Endothelial cell of umbilical vein (primary cell): Measurements from ENCODE around the gene PARD3B. TPM values are rescaled to one million over a fixed set of nuclear protein-coding genes. Genes with fewer than 3 reads are reported as not detected.

Source experiments
- BruUV-seq: library from RNA; stranded (reverse); fragments of 400-500 nt; replicated peaks from 2 replicates; lab custom pipeline; 2021; lab: Mats Ljungman, UMichigan
- CTCF ChIA-PET: fragments of 300-600, 350-600 bp; sonication (Branson Sonifier 250); formaldehyde crosslinking; loops from one replicate; lab custom pipeline; 2021; ENCODE audit warnings: antibody characterized with exemption, inconsistent platforms; lab: Charles Lee
- POLR2A ChIA-PET: fragments of 300-600, 350-600 bp; sonication (Branson Sonifier 250); formaldehyde crosslinking; loops from one replicate; lab custom pipeline; 2021; ENCODE audit warnings: antibody characterized with exemption, inconsistent platforms; lab: Charles Lee
- DNase-seq: peaks from one replicate; pipeline ENCODE4 v3.0.0-alpha.2; 2011; ENCODE audit warnings: low read depth, low spot score
- FAIRE-seq: peaks from 2 replicates; lab custom pipeline; 2011; peaks lifted over from hg19 to GRCh38; lab: Jason Lieb, UNC
- H2AFZ ChIP-seq: 2 replicates; pipeline ENCODE4 v1.6.0; 2012; ENCODE audit warnings: low read depth, low read length, control low read depth, inconsistent platforms
- H3K27ac ChIP-seq: 2 replicates; pipeline ENCODE4 v1.5.1; 2011; ENCODE audit warnings: low read depth, mild to moderate bottlenecking, control low read depth, low read length, moderate library complexity; ENCODE audit not compliant: insufficient read depth
- H3K27me3 ChIP-seq, 2 experiments: 2 replicates each; pipeline versions ENCODE4 v1.6.0 to v1.6.1; 2011; ENCODE audit warnings: low read length in 2 of 2, mixed read lengths in 1 of 2; ENCODE audit not compliant: control insufficient read depth in 2 of 2, insufficient read depth in 2 of 2
- H3K36me3 ChIP-seq, 2 experiments: 2 replicates in 1 of 2; 3 replicates in 1 of 2; pipeline ENCODE4 v1.5.1; 2011; ENCODE audit warnings: low read length in 2 of 2, mild to moderate bottlenecking in 1 of 2, moderate library complexity in 1 of 2; ENCODE audit not compliant: control insufficient read depth in 2 of 2, insufficient read depth in 2 of 2; ENCODE audit errors: extremely low read depth in 1 of 2
- H3K4me1 ChIP-seq: 3 replicates; pipeline ENCODE4 v1.5.1; 2011; ENCODE audit warnings: mild to moderate bottlenecking, low read length; ENCODE audit not compliant: control insufficient read depth, insufficient read depth; ENCODE audit errors: extremely low read depth
- H3K4me2 ChIP-seq: 2 replicates; pipeline ENCODE4 v1.6.1; 2011; ENCODE audit warnings: low read length, control low read depth, mixed read lengths; ENCODE audit not compliant: insufficient read depth
- H3K4me3 ChIP-seq, 3 experiments: fragments of 200-600 bp in 1 of 3; sonication (generic), shearing (Covaris generic) in 1 of 3; replicated peaks in 1 of 3; 2 replicates each; pipeline ENCODE4 v1.5.1; 2011 to 2016; ENCODE audit warnings: control low read depth in 3 of 3, low read length in 3 of 3, mild to moderate bottlenecking in 2 of 3, inconsistent platforms in 1 of 3, low read depth in 1 of 3, moderate library complexity in 1 of 3; ENCODE audit not compliant: insufficient read depth in 1 of 3
- H3K79me2 ChIP-seq: 2 replicates; pipeline ENCODE4 v1.6.0; 2012; ENCODE audit warnings: low read length, inconsistent platforms; ENCODE audit not compliant: control insufficient read depth, insufficient read depth
- H3K9ac ChIP-seq: replicated peaks from 2 replicates; pipeline ENCODE3; 2011; ENCODE audit warnings: low read length, control low read depth; ENCODE audit not compliant: insufficient read depth; ENCODE audit errors: extremely low read depth
- H3K9me1 ChIP-seq: replicated peaks from 3 replicates; pipeline ENCODE4 v1.6.0; 2011; ENCODE audit warnings: mild to moderate bottlenecking, low read length; ENCODE audit not compliant: control insufficient read depth, insufficient read depth; ENCODE audit errors: extremely low read depth
- H3K9me3 ChIP-seq: replicated peaks from 2 replicates; pipeline ENCODE4 v1.5.1; 2012; ENCODE audit warnings: low read length, inconsistent platforms; ENCODE audit not compliant: control insufficient read depth, insufficient read depth
- H4K20me1 ChIP-seq: replicated peaks from 2 replicates; pipeline ENCODE3; 2011; ENCODE audit warnings: mild to moderate bottlenecking, low read length; ENCODE audit not compliant: control insufficient read depth, insufficient read depth; ENCODE audit errors: extremely low read depth
- EZH2 ChIP-seq: IDR thresholded peaks from 2 replicates; pipeline ENCODE4 v1.6.1; 2012; ENCODE audit warnings: borderline replicate concordance, low read depth, mild to moderate bottlenecking, moderate library complexity, low read length, inconsistent platforms; ENCODE audit not compliant: severe bottlenecking
- FOS ChIP-seq: IDR thresholded peaks from 2 replicates; pipeline ENCODE4 v1.6.1; 2011; ENCODE audit warnings: mild to moderate bottlenecking, low read length, moderate library complexity, borderline replicate concordance; ENCODE audit not compliant: insufficient read depth
- GATA2 ChIP-seq: IDR thresholded peaks from 2 replicates; pipeline ENCODE4 v1.7.0; 2011; ENCODE audit warnings: low read depth, mild to moderate bottlenecking, moderate library complexity, mixed read lengths, low read length; ENCODE audit not compliant: insufficient read length, insufficient read depth
- JUN ChIP-seq: IDR thresholded peaks from 2 replicates; pipeline ENCODE4 v1.6.1; 2011; ENCODE audit warnings: borderline replicate concordance, low read depth; ENCODE audit not compliant: insufficient read length, insufficient read depth
- MAX ChIP-seq: IDR thresholded peaks from 2 replicates; pipeline ENCODE4 v1.6.1; 2011; ENCODE audit not compliant: insufficient read depth, insufficient read length
- MYC ChIP-seq: IDR thresholded peaks from one replicate; pipeline ENCODE4 v1.6.1; 2011; ENCODE audit warnings: mild to moderate bottlenecking, low read depth, low read length
- POLR2A ChIP-seq: IDR thresholded peaks from 2 replicates; pipeline ENCODE4 v1.6.1; 2012; ENCODE audit warnings: low read depth, mild to moderate bottlenecking, control low read depth, low read length
- POLR2AphosphoS5 ChIP-seq: IDR thresholded peaks from 2 replicates; pipeline ENCODE4 v1.6.1; 2012; ENCODE audit warnings: low read depth, mild to moderate bottlenecking, control low read depth, low read length, moderate library complexity; ENCODE audit not compliant: insufficient read depth
- dilution Hi-C: fragments of 300-500 bp; cut with MboI; formaldehyde crosslinking; loops from one replicate; pipeline ENCODE4 v1.15.0; 2019; ENCODE audit warnings: low sequenced_read_pairs; ENCODE audit not compliant: extremely low pct_ligation_motif_present
- intact Hi-C: fragments of 100-400 bp; cut with micrococcal nuclease; formaldehyde crosslinking; loops from one replicate; pipeline ENCODE4 v1.10.0; 2022
- polyA plus RNA-seq, 4 experiments: library from polyadenylated mRNA; depleted of rRNA in 3 of 4; stranded (reverse) in 3 of 4; unstranded in 1 of 4; fragments of >200 nt; gene quantifications; 2 replicates each; pipeline versions ENCODE4 v1.2.1 to v1.2.3, GENCODE V29; 2011 to 2012; ENCODE audit warnings: missing spikeins in 1 of 4
- total RNA-seq: library from RNA; stranded (reverse); gene quantifications from 2 replicates; pipeline ENCODE4 v1.2.3, GENCODE V29; 2021
- TF ChIP-seq, protein P1 (sequence below), 2 donors: IDR thresholded peaks; 1 replicate in 1 of 2; 2 replicates in 1 of 2; pipeline ENCODE4 v1.5.1; 2011; ENCODE audit warnings: low read length in 2 of 2, mild to moderate bottlenecking in 2 of 2, moderate library complexity in 2 of 2, control low read depth in 1 of 2, inconsistent platforms in 1 of 2, low read depth in 1 of 2; ENCODE audit not compliant: insufficient read depth in 1 of 2; ENCODE audit errors: extremely low read depth in 1 of 2

Gene PARD3B
- total and polyA plus RNA-seq, 2 donors (not counting 3 experiments of a cell fraction or from before 2014, with no cell fraction given), result 2.2 to 30.9 TPM

GRCh38 chr2:205043285-205043684 is 498.0 kb downstream of the PARD3B start:
- Histone ChIP-seq H2AFZ (no peak overlapping the region), H3K27ac (no peak overlapping the region), H3K9me3 (no peaks in the 10 kb centered on the region), H4K20me1 (no peaks in the 10 kb centered on the region), H3K36me3 (no peaks in the 10 kb centered on the region), H3K9ac (no peak overlapping the region), H3K9me1 (no peaks in the 10 kb centered on the region), H3K4me1 (no peaks in the 10 kb centered on the region), H3K4me3 (no peak overlapping the region), H3K27me3 (no peaks in the 10 kb centered on the region), H3K79me2 (no peaks in the 10 kb centered on the region), H3K4me2 (no peak overlapping the region)
- POLR2A ChIA-PET, result no interaction called here
- TF ChIP-seq MYC (no peak), POLR2A (no peak), FOS (no peak), GATA2 (no peak), MAX (no peak), EZH2 (no peak), JUN (no peak), POLR2AphosphoS5 (no peak)
- TF ChIP-seq, protein P1, sequence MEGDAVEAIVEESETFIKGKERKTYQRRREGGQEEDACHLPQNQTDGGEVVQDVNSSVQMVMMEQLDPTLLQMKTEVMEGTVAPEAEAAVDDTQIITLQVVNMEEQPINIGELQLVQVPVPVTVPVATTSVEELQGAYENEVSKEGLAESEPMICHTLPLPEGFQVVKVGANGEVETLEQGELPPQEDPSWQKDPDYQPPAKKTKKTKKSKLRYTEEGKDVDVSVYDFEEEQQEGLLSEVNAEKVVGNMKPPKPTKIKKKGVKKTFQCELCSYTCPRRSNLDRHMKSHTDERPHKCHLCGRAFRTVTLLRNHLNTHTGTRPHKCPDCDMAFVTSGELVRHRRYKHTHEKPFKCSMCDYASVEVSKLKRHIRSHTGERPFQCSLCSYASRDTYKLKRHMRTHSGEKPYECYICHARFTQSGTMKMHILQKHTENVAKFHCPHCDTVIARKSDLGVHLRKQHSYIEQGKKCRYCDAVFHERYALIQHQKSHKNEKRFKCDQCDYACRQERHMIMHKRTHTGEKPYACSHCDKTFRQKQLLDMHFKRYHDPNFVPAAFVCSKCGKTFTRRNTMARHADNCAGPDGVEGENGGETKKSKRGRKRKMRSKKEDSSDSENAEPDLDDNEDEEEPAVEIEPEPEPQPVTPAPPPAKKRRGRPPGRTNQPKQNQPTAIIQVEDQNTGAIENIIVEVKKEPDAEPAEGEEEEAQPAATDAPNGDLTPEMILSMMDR (IDR thresholded peaks at IDR 0.05; ENCODE audit: extremely low read depth in 1 of 2, insufficient read depth in 1 of 2, low read depth in 1 of 2, low read length in 2 of 2), result no peak
- intact Hi-C loops (no loop called here), dilution Hi-C loops (no loop called here)
- BruUV-seq, result no TSS peak
- CTCF ChIA-PET, result no interaction called here
- FAIRE-seq, result no peak
- no peak for DNase-seq
